ENCODE data around the gene ZNF892. TPM values are rescaled to one million over a fixed set of nuclear protein-coding genes. Genes with fewer than 3 reads are reported as not detected.

ZNF892 gene
- total RNA-seq, 4 donors from 2014 or later = 1.2 to 3.7 (median 3.0) TPM

- peak; percentile 97 to 99 for DNase-seq (ENCODE audit: low spot score in 2 of 2)
- WGBS, 2 donors = 0 to 1% methylated on average over 49 of the region's 56 CpGs
- no peak for TF ChIP-seq POLR2A (IDR thresholded peaks at IDR 0.05)
- no peak for TF ChIP-seq CTCF (IDR thresholded peaks at IDR 0.05)
- H3K4me3 ChIP-seq (ENCODE audit: low read depth, poor library complexity, severe bottlenecking) = peak within 1 kb of the TSS; percentile 67
- intact Hi-C loops (cut with DNase I; ENCODE audit: low total_unique reads) = no loop called here
Measured at GRCh38 chr2:95165371-95166064, 41.8 kb upstream of the ZNF892 start, which contains the start of gene ZNF2. Gene ZNF2, plus strand, starts transcription at chr2:95165809. Its CDS starts 10,418 bp downstream, at chr2:95176227.

DNA sequence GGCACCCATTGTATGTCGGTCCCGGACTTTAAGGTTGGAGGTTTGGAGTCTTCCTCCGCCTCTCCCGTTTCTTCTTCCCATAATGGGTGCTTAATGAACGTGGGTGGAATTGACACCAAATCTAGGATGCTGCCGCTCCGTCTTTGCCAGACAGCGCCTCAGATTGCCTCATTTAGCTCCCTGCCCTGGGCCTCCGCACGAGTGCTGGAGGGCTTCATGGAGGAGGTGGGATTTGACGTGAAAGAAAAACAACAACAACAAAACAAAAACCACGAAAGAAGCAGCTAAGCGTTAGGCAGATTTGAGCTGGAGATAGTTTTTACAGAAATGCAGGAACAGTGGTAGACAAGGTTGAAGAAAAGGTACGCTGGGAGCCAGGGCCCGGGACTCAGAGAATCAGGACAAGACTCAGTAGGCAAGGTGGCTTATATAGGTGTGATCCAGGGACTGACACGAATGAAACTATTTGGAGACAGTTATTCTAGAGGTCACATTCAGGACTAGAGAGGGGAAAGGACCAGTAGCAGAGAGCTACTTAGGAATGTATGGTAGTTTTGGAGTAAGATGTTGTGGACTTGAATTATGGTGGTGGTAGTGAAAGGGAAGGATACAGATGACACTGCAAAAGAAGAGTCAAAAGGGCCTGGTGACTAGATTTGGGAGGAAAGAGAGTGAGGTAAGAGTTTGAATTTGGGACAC lies 41.1 kb upstream of the ZNF892 start:
- 8 to 10% methylated on average over 16 of the region's 16 CpGs for WGBS, 2 donors
- TF ChIP-seq POLR2A (IDR thresholded peaks at IDR 0.05) (no peak), CTCF (IDR thresholded peaks at IDR 0.05) (no peak)
- H3K4me3 ChIP-seq (ENCODE audit: low read depth, poor library complexity, severe bottlenecking) = peak overlapping the region; percentile 67
- no peak for DNase-seq (ENCODE audit: low spot score in 2 of 2)
- intact Hi-C loops (cut with DNase I; ENCODE audit: low total_unique reads) = no loop called here

DNA sequence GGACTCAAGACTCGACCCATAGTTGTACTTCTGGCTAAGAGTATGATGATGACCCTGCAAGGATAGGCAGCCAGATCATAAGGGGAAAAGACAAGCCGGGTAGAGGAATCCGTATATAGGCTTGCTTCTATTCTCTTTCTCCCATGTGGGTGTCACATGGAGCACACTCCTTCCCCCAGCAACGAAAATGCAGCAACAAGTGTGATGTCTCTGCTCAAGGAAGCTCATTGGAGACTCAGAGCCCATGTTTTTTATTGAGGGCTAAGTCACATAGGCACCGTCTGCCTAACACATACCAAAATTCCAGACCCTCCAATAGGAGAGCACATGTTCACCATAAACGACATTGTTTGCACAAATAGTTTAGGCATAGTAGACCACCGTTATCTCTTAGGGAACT lies 35.4 kb upstream of the ZNF892 start:
- no peak for TF ChIP-seq POLR2A (IDR thresholded peaks at IDR 0.05)
- no peak for TF ChIP-seq CTCF (IDR thresholded peaks at IDR 0.05)
- no peak for DNase-seq (ENCODE audit: low spot score in 2 of 2)
- intact Hi-C loops (cut with DNase I; ENCODE audit: low total_unique reads) = no loop called here
- 68 to 76% methylated on average over 7 of the region's 7 CpGs for WGBS, 2 donors
- H3K4me3 ChIP-seq (ENCODE audit: low read depth, poor library complexity, severe bottlenecking) = no peak overlapping the region

DNA sequence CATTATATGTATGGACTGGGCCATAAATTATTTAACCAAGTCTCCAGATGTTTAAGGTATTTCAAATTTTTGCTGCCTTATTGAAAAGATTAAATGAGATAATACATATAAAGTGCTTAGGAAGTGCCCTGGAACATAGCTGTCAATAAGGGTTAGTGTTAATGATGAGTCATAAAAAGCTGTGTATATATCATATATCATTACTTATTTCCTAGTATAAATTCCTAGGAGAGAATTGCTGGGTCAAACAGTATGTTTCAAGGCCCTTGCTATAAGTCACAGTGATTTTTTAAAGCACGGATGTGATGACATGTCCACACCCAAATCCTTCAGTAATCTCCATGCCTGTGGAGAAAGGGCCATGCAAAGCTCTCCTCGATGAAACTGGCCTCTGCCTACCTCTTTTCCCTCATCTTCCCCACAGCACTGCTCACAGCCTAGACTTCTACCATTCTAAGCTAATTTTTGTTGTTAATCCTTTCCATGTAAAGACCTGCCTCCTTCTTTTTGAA lies 33.2 kb upstream of the ZNF892 start:
- WGBS, 2 donors = 93 to 94% methylated on average over 2 of the region's 2 CpGs
- DNase-seq (ENCODE audit: low spot score in 2 of 2) = no peak
- intact Hi-C loops (cut with DNase I; ENCODE audit: low total_unique reads) = no loop called here
- TF ChIP-seq POLR2A (IDR thresholded peaks at IDR 0.05) = no peak
- TF ChIP-seq CTCF (IDR thresholded peaks at IDR 0.05) = no peak
- H3K4me3 ChIP-seq (ENCODE audit: low read depth, poor library complexity, severe bottlenecking) = no peak overlapping the region

GRCh38 chr2:95179451-95179850 lies 27.9 kb upstream of the ZNF892 start:
- no peak for TF ChIP-seq POLR2A (IDR thresholded peaks at IDR 0.05)
- no peak for TF ChIP-seq CTCF (IDR thresholded peaks at IDR 0.05)
- intact Hi-C loops (cut with DNase I; ENCODE audit: low total_unique reads) = no loop called here
- no peak for DNase-seq (ENCODE audit: low spot score in 2 of 2)
- H3K4me3 ChIP-seq (ENCODE audit: low read depth, poor library complexity, severe bottlenecking) = no peak overlapping the region
- 85 to 88% methylated on average over 7 of the region's 7 CpGs for WGBS, 2 donors

All from lower leg skin (tissue), 4 donors.